GM18520 (cell line): ENCODE measurements around the gene SUMF2.
"Not testable (repeated sequence)": the region's sequence is repeated elsewhere in the genome, so short reads cannot be mapped to it uniquely, and the experiment has no call there.

Source experiments
- ATAC-seq: cut with Tn5 transposase; IDR thresholded peaks from one replicate; pipeline ENCODE4 v1.9.1; 2021; ENCODE audit not compliant: unreplicated experiment

The SUMF2 gene

DNA sequence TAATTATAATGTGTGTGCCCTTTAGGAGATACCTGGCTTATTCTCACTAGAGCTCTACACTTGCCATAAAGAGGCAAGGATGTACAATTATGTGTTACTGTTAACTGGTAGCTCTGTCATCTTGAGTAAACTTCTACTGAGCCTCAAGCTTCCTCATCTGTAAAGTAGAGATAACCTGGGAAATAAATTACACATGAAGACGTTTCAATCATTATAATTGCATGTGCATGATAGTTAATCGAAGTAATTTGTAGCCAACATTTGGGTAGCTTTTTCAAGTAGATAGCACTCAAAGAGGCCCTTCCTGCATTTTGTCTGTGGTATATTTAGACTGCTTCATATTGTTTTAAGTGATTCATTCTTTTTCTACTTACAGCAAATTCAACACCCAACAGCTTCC lies 10.1 kb upstream of the SUMF2 start:
- ATAC-seq: no peak

DNA sequence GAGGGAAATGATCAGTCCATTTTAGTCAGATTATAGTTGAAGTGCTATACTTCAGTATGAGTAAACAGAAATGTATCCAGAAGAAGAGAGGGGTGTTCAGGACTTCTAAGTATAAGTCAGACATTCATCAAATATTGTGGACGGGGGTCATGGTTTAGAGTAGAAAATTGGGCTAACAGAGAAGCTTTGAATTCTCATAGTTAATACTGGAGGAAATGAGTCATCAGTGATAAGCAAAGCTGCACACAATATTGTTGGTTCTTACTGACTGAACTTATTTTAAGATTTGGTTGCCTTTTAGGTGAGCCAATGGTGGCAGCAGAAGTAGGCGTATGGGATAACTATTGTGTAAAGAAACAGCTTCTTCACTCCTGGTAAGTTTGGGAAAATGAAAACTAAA lies 1.7 kb upstream of the SUMF2 start:
- no peak for ATAC-seq

DNA sequence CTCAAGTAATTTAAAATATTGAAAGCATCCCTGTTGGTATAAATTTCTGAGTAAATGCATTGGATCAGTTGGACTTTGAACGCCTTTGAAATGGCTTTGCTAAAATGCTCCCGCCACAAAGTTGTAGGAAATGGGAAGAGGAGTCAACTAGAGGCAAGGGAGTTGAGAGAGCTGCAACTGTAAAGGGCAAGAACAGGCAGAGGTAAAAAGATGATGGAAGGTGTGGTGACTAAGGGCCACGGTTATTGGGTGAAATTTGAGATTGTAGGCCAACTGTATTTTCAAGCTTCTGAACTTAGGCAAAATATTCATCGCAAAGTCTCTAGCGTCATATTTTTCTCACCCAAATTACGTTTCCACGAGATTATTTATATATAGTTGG lies 595 bp upstream of the SUMF2 start:
- no peak for ATAC-seq

DNA sequence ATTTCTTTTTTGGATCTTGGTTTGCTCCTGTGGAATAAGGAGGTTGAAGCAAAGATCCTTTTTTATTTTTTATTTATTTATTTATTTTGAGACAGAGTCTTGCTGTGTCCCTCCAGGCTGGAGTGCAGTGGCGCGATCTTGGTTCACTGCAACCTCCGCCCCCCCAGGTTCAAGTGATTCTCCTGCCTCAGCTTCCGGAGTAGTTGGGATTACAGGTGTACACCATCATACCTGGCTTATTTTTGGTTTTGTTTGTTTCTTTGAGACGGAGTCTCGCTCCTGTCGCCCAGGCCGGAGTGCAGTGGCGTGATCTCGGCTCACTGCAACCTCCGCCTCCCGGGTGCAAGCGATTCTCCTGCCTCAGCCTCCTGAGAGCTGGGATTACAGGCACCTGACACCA lies 2.3 kb downstream of the SUMF2 start:
- not testable (repeated sequence) for ATAC-seq

DNA sequence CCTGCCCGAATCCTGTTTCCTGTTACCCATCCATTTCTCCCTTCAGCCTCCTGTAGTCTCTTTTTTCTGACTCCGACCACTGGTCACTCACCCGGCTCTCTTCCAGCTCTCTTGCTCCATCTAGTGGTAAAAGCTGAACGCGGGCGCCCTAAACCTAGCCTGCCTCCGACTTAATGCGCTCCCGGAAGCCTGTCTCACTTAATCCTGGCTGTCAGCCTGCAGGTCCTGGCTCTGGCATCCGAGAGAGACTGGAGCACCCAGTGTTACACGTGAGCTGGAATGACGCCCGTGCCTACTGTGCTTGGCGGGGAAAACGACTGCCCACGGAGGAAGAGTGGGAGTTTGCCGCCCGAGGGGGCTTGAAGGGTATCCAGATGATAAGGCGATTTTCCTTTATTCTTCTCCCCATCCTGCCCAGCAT lies 10.3 kb downstream of the SUMF2 start:
- ATAC-seq: peak; percentile 79

- ATAC-seq: no peak
These were observed 13.6 kb downstream of the SUMF2 start for GRCh38 chr7:56077681-56078080.

DNA sequence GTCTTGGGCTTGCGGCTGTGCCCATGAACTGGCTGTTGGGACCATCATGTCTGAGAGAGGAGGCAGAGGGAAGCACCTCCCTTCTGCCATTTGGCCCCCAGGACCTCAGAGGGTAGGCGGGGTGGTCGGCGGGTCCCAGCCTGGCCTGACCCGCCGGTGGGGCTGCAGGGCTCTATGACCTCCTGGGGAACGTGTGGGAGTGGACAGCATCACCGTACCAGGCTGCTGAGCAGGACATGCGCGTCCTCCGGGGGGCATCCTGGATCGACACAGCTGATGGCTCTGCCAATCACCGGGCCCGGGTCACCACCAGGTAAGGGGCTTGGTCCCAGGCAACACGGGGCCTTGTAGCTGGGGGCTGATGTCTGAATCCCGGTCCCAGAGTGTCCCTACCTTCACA lies 14.1 kb downstream of the SUMF2 start:
- no peak for ATAC-seq

- no peak for ATAC-seq
These were observed 15.5 kb downstream of the SUMF2 start for GRCh38 chr7:56079450-56080185.

GRCh38 chr7:56080726-56081435 lies 16.8 kb downstream of the SUMF2 start:
- not testable (repeated sequence) for ATAC-seq

GRCh38 chr7:56081626-56082340 lies 17.7 kb downstream of the SUMF2 start:
- no peak for ATAC-seq

GRCh38 chr7:56083150-56083785 lies 19.2 kb downstream of the SUMF2 start:
- no peak for ATAC-seq

DNA sequence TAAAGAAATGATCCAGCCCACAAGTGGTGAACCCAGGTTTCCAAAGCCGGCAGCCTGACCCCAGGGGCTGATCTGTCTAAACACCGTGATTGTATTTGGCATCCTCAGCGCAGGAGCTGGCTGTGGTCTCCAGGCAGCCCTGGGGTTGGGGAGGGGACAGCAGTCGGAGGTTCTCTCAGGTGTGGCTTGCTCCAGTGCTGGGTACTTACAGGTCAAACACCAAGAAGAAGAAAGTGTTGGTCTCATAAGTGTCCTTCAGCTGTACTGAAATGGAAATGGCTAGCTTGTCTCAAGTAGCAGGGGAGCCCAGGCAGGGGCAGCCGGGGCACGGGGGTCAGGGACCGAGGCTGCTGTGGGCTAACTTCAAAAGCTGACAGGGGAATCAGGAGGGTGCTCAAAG lies 22.7 kb downstream of the SUMF2 start:
- no peak for ATAC-seq

DNA sequence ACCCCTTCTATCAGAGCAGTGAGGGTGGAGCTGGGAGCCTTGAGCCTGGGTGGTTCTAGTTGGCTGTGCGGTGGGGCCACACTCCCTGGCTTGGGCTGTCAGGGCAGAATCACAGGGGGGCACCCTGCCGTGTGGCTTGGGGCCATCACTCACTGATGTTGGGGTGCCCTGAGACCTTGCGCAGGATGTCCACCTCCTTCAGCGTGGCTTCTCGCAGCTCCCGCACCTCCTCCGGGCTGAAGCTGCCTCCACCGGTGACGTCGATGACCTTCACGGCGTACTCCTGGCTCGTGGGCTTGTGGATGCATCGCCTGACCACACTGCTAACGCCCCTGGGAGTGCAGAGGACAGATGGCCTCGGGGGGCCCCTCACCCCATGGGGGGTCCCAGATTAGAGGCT lies 23.4 kb downstream of the SUMF2 start:
- no peak for ATAC-seq

DNA sequence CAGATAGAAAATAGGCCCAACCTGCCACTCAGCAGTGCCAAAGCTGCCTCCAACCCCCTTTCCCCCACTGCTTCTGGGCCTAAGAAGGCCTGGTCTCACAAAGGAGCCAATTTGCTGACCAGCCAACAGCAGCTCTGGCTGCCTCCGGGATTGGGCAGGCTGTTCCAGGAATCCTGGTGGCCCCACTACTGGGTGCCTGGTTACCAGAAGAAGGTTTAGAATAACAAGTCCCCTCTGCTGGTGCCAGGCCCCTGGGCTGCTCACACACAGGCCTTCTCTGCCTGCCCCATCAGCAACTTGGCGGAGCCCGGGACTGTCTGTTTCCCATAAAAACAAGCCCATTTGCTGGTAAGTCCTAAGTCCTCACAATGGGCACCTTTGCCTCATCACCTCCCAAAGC lies 27.5 kb downstream of the SUMF2 start:
- no peak for ATAC-seq

DNA sequence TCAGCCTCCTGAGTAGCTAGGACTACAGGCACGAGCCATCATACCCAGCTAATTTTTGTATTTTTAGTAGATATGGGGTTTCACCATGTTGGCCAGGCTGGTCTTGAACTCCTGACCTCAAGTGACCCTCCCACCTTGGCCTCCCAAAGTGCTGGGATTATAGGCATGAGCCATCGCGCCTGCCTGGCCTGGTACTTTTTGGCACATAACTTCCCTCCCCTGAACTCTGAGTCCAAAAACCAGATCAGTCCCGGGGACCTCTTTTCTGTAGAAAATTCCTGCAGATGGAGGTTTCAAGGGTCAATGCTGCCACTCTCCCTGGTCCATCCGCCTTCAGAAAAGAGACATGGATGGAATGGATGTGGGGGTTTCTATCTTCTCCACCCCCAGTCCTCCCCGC lies 28.3 kb downstream of the SUMF2 start:
- not testable (repeated sequence) for ATAC-seq

GRCh38 chr7:56092789-56093531 lies 28.9 kb downstream of the SUMF2 start, which contains the start of gene PHKG1:
PHKG1 (minus strand) TSS chr7:56092952; CDS start chr7:56088941, 4,011 bp downstream.
- ATAC-seq: no peak

- ATAC-seq: no peak
These were observed 33.6 kb downstream of the SUMF2 start for GRCh38 chr7:56097700-56098099.

GRCh38 chr7:56098187-56099008 lies 34.3 kb downstream of the SUMF2 start:
- not testable (repeated sequence) for ATAC-seq

- ATAC-seq: no peak
These were observed 35.6 kb downstream of the SUMF2 start for GRCh38 chr7:56099653-56100052.

- ATAC-seq: not testable (repeated sequence)
These were observed 40.1 kb downstream of the SUMF2 start for GRCh38 chr7:56104138-56104537.
